ENCODE results near the gene TUFT1. TPM values are rescaled to one million over a fixed set of nuclear protein-coding genes. Genes with fewer than 3 reads are reported as not detected.

Gene TUFT1
- total and polyA plus RNA-seq, 10 donors, result 0.67 to 1.9 (median 1.3) TPM

- Histone ChIP-seq H3K4me3 (no peak overlapping the region), H3K27me3 (replicated peaks in 1 of 7) (no peaks in the 10 kb centered on the region), H3K36me3 (peaks cover 0 to 9% (median 0%) of the 10 kb centered on the region in 6 donors), H3K9me3 (no peaks in the 10 kb centered on the region), H3K27ac (no peak overlapping the region), H3K4me1 (no peaks in the 10 kb centered on the region)
- DNase-seq, result no peak
- intact Hi-C loops (cut with DNase I; ENCODE audit: low total_unique reads), result no loop called here
- 39 to 94% (median 47%) methylated on average over 2 of the region's 2 CpGs for WGBS, 5 donors
- TF ChIP-seq POLR2A (IDR thresholded peaks at IDR 0.05), result no peak
- no peak for TF ChIP-seq POLR2AphosphoS5 (IDR thresholded peaks at IDR 0.05)
- TF ChIP-seq CTCF (IDR thresholded peaks at IDR 0.05 in 8 of 11, conservative IDR thresholded peaks at IDR 0.05 in 3 of 11), result no peak
These were observed 23.3 kb downstream of the TUFT1 start for GRCh38 chr1:151563376-151563775.

GRCh38 chr1:151565502-151566189, 25.5 kb downstream of the TUFT1 start:
- intact Hi-C loops (cut with DNase I; ENCODE audit: low total_unique reads), result no loop called here
- no peak for DNase-seq
- H3K36me3 ChIP-seq, result peaks cover 0 to 9% (median 0%) of the 10 kb centered on the region in 6 donors
- H3K9me3 ChIP-seq, result no peaks in the 10 kb centered on the region
- WGBS, 5 donors, result 42 to 67% (median 63%) methylated on average over 5 of the region's 5 CpGs
- H3K27ac ChIP-seq, result no peak overlapping the region
- H3K4me3 ChIP-seq, result no peak overlapping the region
- no peaks in the 10 kb centered on the region for H3K4me1 ChIP-seq
- no peak for TF ChIP-seq POLR2A (IDR thresholded peaks at IDR 0.05)
- TF ChIP-seq POLR2AphosphoS5 (IDR thresholded peaks at IDR 0.05), result no peak
- no peak for TF ChIP-seq CTCF (IDR thresholded peaks at IDR 0.05 in 8 of 11, conservative IDR thresholded peaks at IDR 0.05 in 3 of 11)
- H3K27me3 ChIP-seq (replicated peaks in 1 of 7), result no peaks in the 10 kb centered on the region

GRCh38 chr1:151568626-151569088, 28.5 kb downstream of the TUFT1 start:
- H3K36me3 ChIP-seq, result peaks cover 0 to 9% (median 0%) of the 10 kb centered on the region in 6 donors

More at GRCh38 chr1:151568626-151569088, 28.5 kb downstream of the TUFT1 start:
- no peak for DNase-seq
- Histone ChIP-seq H3K27ac (no peak overlapping the region), H3K4me3 (no peak overlapping the region), H3K27me3 (replicated peaks in 1 of 7) (no peaks in the 10 kb centered on the region), H3K9me3 (no peaks in the 10 kb centered on the region), H3K4me1 (no peaks in the 10 kb centered on the region)
- TF ChIP-seq CTCF (IDR thresholded peaks at IDR 0.05 in 8 of 11, conservative IDR thresholded peaks at IDR 0.05 in 3 of 11) (no peak), POLR2AphosphoS5 (IDR thresholded peaks at IDR 0.05) (no peak), POLR2A (IDR thresholded peaks at IDR 0.05) (no peak)
- intact Hi-C loops (cut with DNase I; ENCODE audit: low total_unique reads), result no loop called here
- WGBS, 5 donors, result 77 to 98% (median 81%) methylated on average over 2 to 3 of the region's 3 CpGs

All from spleen (tissue), 11 donors.